ACC112 (cell line): Measurements from ENCODE around the gene GGCT.
"Not testable (repeated sequence)": the region's sequence is repeated elsewhere in the genome, so short reads cannot be mapped to it uniquely, and the experiment has no call there.

ENCODE experiments used
- H2AFZ ChIP-seq: fragments of 200-600 bp; sonication (generic); one replicate; pipeline ENCODE4 v1.6.0; 2017; ENCODE audit warnings: antibody characterized with exemption, low read length; ENCODE audit not compliant: unreplicated experiment
- H3K27ac ChIP-seq: fragments of 200-600 bp; sonication (generic); 2 replicates; pipeline ENCODE4 v1.5.1; 2014; ENCODE audit warnings: low read depth, mild to moderate bottlenecking, antibody characterized with exemption, low read length, moderate library complexity
- H3K27me3 ChIP-seq: fragments of 200-600 bp; sonication (generic); 2 replicates; pipeline ENCODE4 v1.6.1; 2014; ENCODE audit warnings: mild to moderate bottlenecking, antibody characterized with exemption, low read length, moderate library complexity, mixed read lengths; ENCODE audit not compliant: insufficient read depth
- H3K36me3 ChIP-seq: fragments of 200-600 bp; sonication (generic); 2 replicates; pipeline ENCODE4 v1.6.1; 2016; ENCODE audit warnings: mild to moderate bottlenecking, antibody characterized with exemption, low read length, moderate library complexity, mixed read lengths; ENCODE audit not compliant: insufficient read depth
- H3K4me1 ChIP-seq: fragments of 200-600 bp; sonication (generic); one replicate; pipeline ENCODE4 v1.6.1; 2016; ENCODE audit warnings: low read length, mixed read lengths; ENCODE audit not compliant: insufficient read depth, unreplicated experiment, control insufficient read depth
- H3K4me3 ChIP-seq: fragments of 200-600 bp; sonication (generic); 2 replicates; pipeline ENCODE4 v1.5.1; 2014; ENCODE audit warnings: mild to moderate bottlenecking, low read depth, low read length
- H3K79me2 ChIP-seq: fragments of 200-600 bp; sonication (generic); one replicate; pipeline ENCODE4 v1.6.0; 2016; ENCODE audit warnings: low read length; ENCODE audit not compliant: control insufficient read depth, unreplicated experiment, insufficient read depth

GGCT gene

GRCh38 chr7:30515761-30516160 is 11.1 kb upstream of the GGCT start:
- H3K27me3 ChIP-seq, result no peaks in the 10 kb centered on the region
- no peaks in the 10 kb centered on the region for H3K79me2 ChIP-seq
- peaks cover 10% of the 10 kb centered on the region for H3K4me1 ChIP-seq
- no peaks in the 10 kb centered on the region for H3K36me3 ChIP-seq
- H3K27ac ChIP-seq, result no peak overlapping the region
- no peak overlapping the region for H2AFZ ChIP-seq
- no peak overlapping the region for H3K4me3 ChIP-seq

- no peaks in the 10 kb centered on the region for H3K27me3 ChIP-seq
- H3K4me3 ChIP-seq, result no peak overlapping the region
- no peaks in the 10 kb centered on the region for H3K79me2 ChIP-seq
- H3K36me3 ChIP-seq, result no peaks in the 10 kb centered on the region
- no peaks in the 10 kb centered on the region for H3K4me1 ChIP-seq
- H3K27ac ChIP-seq, result no peak overlapping the region
- no peak overlapping the region for H2AFZ ChIP-seq
Measured at GRCh38 chr7:30514776-30515175, 10.1 kb upstream of the GGCT start.

GRCh38 chr7:30514177-30514576 is 9.5 kb upstream of the GGCT start:
- Histone ChIP-seq H2AFZ (no peak overlapping the region), H3K27me3 (no peaks in the 10 kb centered on the region), H3K4me3 (no peak overlapping the region), H3K36me3 (no peaks in the 10 kb centered on the region), H3K79me2 (no peaks in the 10 kb centered on the region), H3K4me1 (no peaks in the 10 kb centered on the region), H3K27ac (no peak overlapping the region)

GRCh38 chr7:30513762-30514161 is 9.1 kb upstream of the GGCT start:
- H3K27ac ChIP-seq, result no peak overlapping the region
- no peaks in the 10 kb centered on the region for H3K36me3 ChIP-seq
- H3K4me3 ChIP-seq, result no peak overlapping the region
- no peaks in the 10 kb centered on the region for H3K79me2 ChIP-seq
- H3K4me1 ChIP-seq, result no peaks in the 10 kb centered on the region
- no peak overlapping the region for H2AFZ ChIP-seq
- H3K27me3 ChIP-seq, result no peaks in the 10 kb centered on the region

- Histone ChIP-seq H3K27me3 (no peaks in the 10 kb centered on the region), H3K27ac (no peak overlapping the region), H2AFZ (no peak overlapping the region), H3K36me3 (no peaks in the 10 kb centered on the region), H3K79me2 (no peaks in the 10 kb centered on the region), H3K4me3 (no peak overlapping the region), H3K4me1 (no peaks in the 10 kb centered on the region)
Measured at GRCh38 chr7:30511973-30512662, 7.5 kb upstream of the GGCT start.

- Histone ChIP-seq H3K79me2 (no peaks in the 10 kb centered on the region), H3K4me1 (no peaks in the 10 kb centered on the region), H2AFZ (no peak overlapping the region), H3K4me3 (no peak overlapping the region), H3K36me3 (no peaks in the 10 kb centered on the region), H3K27me3 (no peaks in the 10 kb centered on the region), H3K27ac (no peak overlapping the region)
Measured at GRCh38 chr7:30511494-30511893, 6.9 kb upstream of the GGCT start.

- Histone ChIP-seq H3K79me2 (no peaks in the 10 kb centered on the region), H3K4me3 (no peak overlapping the region), H3K27me3 (no peaks in the 10 kb centered on the region), H3K36me3 (no peaks in the 10 kb centered on the region), H3K4me1 (peaks cover 5% of the 10 kb centered on the region), H3K27ac (no peak overlapping the region), H2AFZ (no peak overlapping the region)
Measured at GRCh38 chr7:30510124-30511075, 5.8 kb upstream of the GGCT start.

- not testable (repeated sequence) for H3K4me1 ChIP-seq, H3K4me3 ChIP-seq, H3K36me3 ChIP-seq, H3K79me2 ChIP-seq, H2AFZ ChIP-seq, H3K27ac ChIP-seq, H3K27me3 ChIP-seq
Measured at GRCh38 chr7:30509171-30509857, 4.7 kb upstream of the GGCT start.

- H3K4me3 ChIP-seq, H3K36me3 ChIP-seq, H3K27ac ChIP-seq, H2AFZ ChIP-seq, H3K27me3 ChIP-seq: not testable (repeated sequence)
- Histone ChIP-seq H3K4me1 (peaks cover 15% of the 10 kb centered on the region), H3K79me2 (peaks cover 21% of the 10 kb centered on the region)
Measured at GRCh38 chr7:30507346-30507900, 2.8 kb upstream of the GGCT start.

GRCh38 chr7:30505174-30505697 is 607 bp upstream of the GGCT start:
- Histone ChIP-seq H3K36me3 (peaks cover 4% of the 10 kb centered on the region), H3K79me2 (peaks cover 42% of the 10 kb centered on the region), H2AFZ (peak overlapping the region; percentile 33), H3K27me3 (no peaks in the 10 kb centered on the region), H3K27ac (peak overlapping the region; percentile 45), H3K4me3 (peak overlapping the region; percentile 99), H3K4me1 (peaks cover 15% of the 10 kb centered on the region)
